Body of pancreas (tissue), 4 donors: ENCODE data around the gene CCDC181. TPM values are rescaled to one million over a fixed set of nuclear protein-coding genes. Genes with fewer than 3 reads are reported as not detected.

Experiments
- ATAC-seq: fragments of 150-250 bp; one replicate; pipeline ENCODE4 v1.9.1; 2016
- DNase-seq, 4 donors: peaks; one replicate each; pipeline ENCODE4 v3.0.0-alpha.2; 2019
- H3K27ac ChIP-seq, 4 donors: fragments of 200-600 bp; sonication (generic); 1 replicate in 3 of 4; 2 replicates in 1 of 4; pipeline versions ENCODE4 v1.5.1 to v1.6.1; 2016 to 2019; ENCODE audit warnings: mild to moderate bottlenecking in 1 of 4, mixed read lengths in 1 of 4, moderate library complexity in 1 of 4
- H3K27me3 ChIP-seq, 2 donors: fragments of 200-600 bp; sonication (generic); one replicate each; pipeline ENCODE4 v1.6.0; 2016; ENCODE audit warnings: mild to moderate bottlenecking in 1 of 2
- H3K36me3 ChIP-seq, 2 donors: fragments of 200-600 bp; sonication (generic); replicated peaks in 1 of 2; 2 replicates each; pipeline ENCODE4 v1.5.1; 2016; ENCODE audit warnings: low read depth in 2 of 2; ENCODE audit not compliant: insufficient read depth in 1 of 2
- H3K4me1 ChIP-seq: fragments of 200-600 bp; sonication (generic); one replicate; pipeline ENCODE4 v1.6.0; 2016
- H3K4me3 ChIP-seq, 2 donors: fragments of 200-600 bp; sonication (generic); 1 replicate in 1 of 2; 2 replicates in 1 of 2; pipeline ENCODE4 v1.5.1; 2016 to 2019
- H3K9me3 ChIP-seq, 3 donors: fragments of 200-600 bp; sonication (generic); 1 replicate in 2 of 3; 2 replicates in 1 of 3; pipeline ENCODE4 v1.5.1; 2016
- CTCF ChIP-seq, 7 experiments: fragments of 450-650 bp in 4 of 7; fragments of 200-600 bp in 3 of 7; sonication (generic) in 3 of 7; IDR thresholded peaks; one replicate each; pipeline ENCODE4 v1.5.1; 2016 to 2019; ENCODE audit warnings: antibody characterized with exemption in 7 of 7
- POLR2A ChIP-seq, 3 donors: fragments of 450-650 bp; IDR thresholded peaks; one replicate each; pipeline ENCODE4 v1.6.1; 2016; ENCODE audit warnings: antibody characterized with exemption in 3 of 3, mild to moderate bottlenecking in 2 of 3
- WGBS, 2 donors: methylation state at CpG; one replicate each; pipeline ENCODE4 v1.1.5; 2017; 5-methylcytosine and 5-hydroxymethylcytosine counted together
- intact Hi-C: fragments of 100-400 bp; cut with DNase I; formaldehyde crosslinking; loops from one replicate; pipeline ENCODE4 v1.15.1; 2023
- total RNA-seq, 2 donors: library from RNA; depleted of rRNA; stranded (reverse); fragments of >200 nt; gene quantifications; one replicate each; pipeline ENCODE4 v1.1.0, GENCODE V29; 2016

Gene CCDC181
- total RNA-seq, 2 donors from 2014 or later: 4.2 to 8.2 TPM

GRCh38 chr1:169451218-169451824, 24.0 kb upstream of the CCDC181 start:
- DNase-seq: no peak
- H3K9me3 ChIP-seq: no peaks in the 10 kb centered on the region
- intact Hi-C loops: no loop called here
- no peak overlapping the region for H3K27ac ChIP-seq
- H3K36me3 ChIP-seq: no peaks in the 10 kb centered on the region
- H3K4me3 ChIP-seq: no peak overlapping the region
- ATAC-seq: no peak
- H3K4me1 ChIP-seq: no peaks in the 10 kb centered on the region
- WGBS, 2 donors: 56 to 61% methylated on average over 1 of the region's 1 CpG
- H3K27me3 ChIP-seq: no peaks in the 10 kb centered on the region
- TF ChIP-seq POLR2A (IDR thresholded peaks at IDR 0.05) (no peak), CTCF (IDR thresholded peaks at IDR 0.05) (no peak)

GRCh38 chr1:169443923-169444322, 16.6 kb upstream of the CCDC181 start:
- Histone ChIP-seq H3K27ac (no peak overlapping the region), H3K9me3 (no peaks in the 10 kb centered on the region), H3K4me1 (no peaks in the 10 kb centered on the region), H3K27me3 (no peaks in the 10 kb centered on the region), H3K4me3 (no peak overlapping the region), H3K36me3 (no peaks in the 10 kb centered on the region)
- ATAC-seq (no peak), DNase-seq (no peak)
- TF ChIP-seq POLR2A (IDR thresholded peaks at IDR 0.05): no peak
- no peak for TF ChIP-seq CTCF (IDR thresholded peaks at IDR 0.05)
- intact Hi-C loops: no loop called here
- 30 to 46% methylated on average over 3 of the region's 3 CpGs for WGBS, 2 donors

GRCh38 chr1:169426174-169426705, 1.0 kb downstream of the CCDC181 start:
- DNase-seq (no peak), ATAC-seq (no peak)
- intact Hi-C loops: no loop called here
- H3K9me3 ChIP-seq: no peaks in the 10 kb centered on the region
- WGBS, 2 donors: 63 to 70% methylated on average over 6 of the region's 6 CpGs
- no peaks in the 10 kb centered on the region for H3K36me3 ChIP-seq
- H3K4me3 ChIP-seq: no peak overlapping the region
- peaks cover 9% of the 10 kb centered on the region for H3K4me1 ChIP-seq
- no peaks in the 10 kb centered on the region for H3K27me3 ChIP-seq
- TF ChIP-seq CTCF (IDR thresholded peaks at IDR 0.05): no peak
- TF ChIP-seq POLR2A (IDR thresholded peaks at IDR 0.05): no peak
- H3K27ac ChIP-seq: no peak overlapping the region

GRCh38 chr1:169421309-169421708, 6.0 kb downstream of the CCDC181 start:
- intact Hi-C loops: no loop called here
- 76 to 80% methylated on average over 5 of the region's 5 CpGs for WGBS, 2 donors

More at GRCh38 chr1:169421309-169421708, 6.0 kb downstream of the CCDC181 start:
- Histone ChIP-seq H3K36me3 (no peaks in the 10 kb centered on the region), H3K27me3 (no peaks in the 10 kb centered on the region), H3K4me3 (no peak overlapping the region), H3K9me3 (no peaks in the 10 kb centered on the region), H3K27ac (no peak overlapping the region), H3K4me1 (no peaks in the 10 kb centered on the region)
- no peak for TF ChIP-seq CTCF (IDR thresholded peaks at IDR 0.05)
- TF ChIP-seq POLR2A (IDR thresholded peaks at IDR 0.05): no peak
- DNase-seq (no peak), ATAC-seq (no peak)
